HepG2 (cell line): ENCODE results near the gene POP5. TPM values are rescaled to one million over a fixed set of nuclear protein-coding genes. Genes with fewer than 3 reads are reported as not detected.

Experiments used
- ATF1 ChIP-seq: IDR thresholded peaks from 2 replicates; pipeline ENCODE4 v1.6.1; 2016; ENCODE audit warnings: mild to moderate bottlenecking, control low read depth
- FIP1L1 ChIP-seq: fragments of 200-400 bp; formaldehyde crosslinking; IDR thresholded peaks from 2 replicates; pipeline ENCODE4 v1.6.1; 2018; ENCODE audit warnings: low read depth, mild to moderate bottlenecking, low read length, moderate library complexity, borderline replicate concordance; ENCODE audit not compliant: insufficient read depth
- HNRNPK ChIP-seq: fragments of 200-400 bp; formaldehyde crosslinking; IDR thresholded peaks from 2 replicates; pipeline ENCODE4 v1.6.1; 2018; ENCODE audit warnings: low read length, low read depth, moderate library complexity, mild to moderate bottlenecking; ENCODE audit not compliant: poor library complexity, severe bottlenecking
- HOXA5 ChIP-seq: sonication (generic); formaldehyde crosslinking; IDR thresholded peaks from 2 replicates; pipeline ENCODE4 v1.4.0; 2020; ENCODE audit warnings: missing genetic modification reagents
- ISX ChIP-seq: sonication (generic); formaldehyde crosslinking; conservative IDR thresholded peaks from 2 replicates; pipeline ENCODE4 v1.5.0; 2020; ENCODE audit warnings: missing genetic modification reagents
- JUN ChIP-seq: sonication (generic); formaldehyde crosslinking; IDR thresholded peaks from 2 replicates; pipeline ENCODE4 v1.4.0; 2020; ENCODE audit warnings: mild to moderate bottlenecking, missing genetic modification reagents
- MXI1 ChIP-seq: IDR thresholded peaks from 3 replicates; pipeline ENCODE4 v1.6.1; 2012; ENCODE audit warnings: low read depth, low read length, inconsistent platforms, borderline replicate concordance
- NCOA1 ChIP-seq: sonication (generic); formaldehyde crosslinking; IDR thresholded peaks from 2 replicates; pipeline ENCODE4 v1.9.0; 2021; ENCODE audit warnings: missing genetic modification reagents
- POLR2AphosphoS5 ChIP-seq: IDR thresholded peaks from 2 replicates; pipeline ENCODE4 v1.6.1; 2012; ENCODE audit warnings: low read depth, low read length
- RAD21 ChIP-seq: fragments of 450-650 bp; formaldehyde crosslinking; IDR thresholded peaks from 2 replicates; pipeline ENCODE4 v1.5.0; 2020; ENCODE audit warnings: mild to moderate bottlenecking
- SMAD3 ChIP-seq: sonication (generic); formaldehyde crosslinking; IDR thresholded peaks from 2 replicates; pipeline ENCODE4 v1.4.0; 2020; ENCODE audit warnings: missing genetic modification reagents
- SP4 ChIP-seq: sonication (generic); formaldehyde crosslinking; IDR thresholded peaks from 2 replicates; pipeline ENCODE4 v1.8.1; 2023; ENCODE audit warnings: mild to moderate bottlenecking, missing genetic modification reagents
- ZBTB21 ChIP-seq: sonication (generic); formaldehyde crosslinking; IDR thresholded peaks from 2 replicates; pipeline ENCODE4 v1.4.0; 2020; ENCODE audit warnings: missing genetic modification reagents
- ZBTB42 ChIP-seq: sonication (generic); formaldehyde crosslinking; IDR thresholded peaks from 2 replicates; pipeline ENCODE4 v1.5.0; 2020; ENCODE audit warnings: mild to moderate bottlenecking, missing genetic modification reagents
- ZNF160 ChIP-seq: sonication (generic); formaldehyde crosslinking; IDR thresholded peaks from 2 replicates; pipeline ENCODE4 v1.8.0; 2022; ENCODE audit warnings: mild to moderate bottlenecking, inconsistent platforms, missing genetic modification reagents
- polyA plus RNA-seq, 8 experiments: library from polyadenylated mRNA; depleted of rRNA in 3 of 8; stranded (reverse) in 7 of 8; unstranded in 1 of 8; fragments of >200 nt; fragmentation: Illumina TruSeq in 4 of 8; extraction: Trizol in 4 of 8; gene quantifications; 2 replicates each; pipeline versions ENCODE4 v1.2.1 to v1.2.3, GENCODE V29; 2011 to 2016; ENCODE audit warnings: low read depth in 4 of 8, missing spikeins in 1 of 8, mixed read lengths in 1 of 8; ENCODE audit not compliant: insufficient read depth in 1 of 8
- total RNA-seq, 5 experiments: library from RNA; depleted of rRNA; stranded (reverse); fragments of >200 nt; fragmentation: Illumina TruSeq; extraction: Trizol; gene quantifications; 2 replicates each; pipeline ENCODE4 v1.2.3, GENCODE V29; 2016; ENCODE audit warnings: low read depth in 1 of 5
- TF ChIP-seq, protein P1 (sequence below): sonication (generic); formaldehyde crosslinking; IDR thresholded peaks from 2 replicates; pipeline ENCODE4 v1.4.0; 2020; ENCODE audit warnings: missing genetic modification reagents, borderline replicate concordance
- TF ChIP-seq, protein P2 (sequence below): sonication (generic); formaldehyde crosslinking; IDR thresholded peaks from 2 replicates; pipeline ENCODE4 v1.4.0; 2020; ENCODE audit warnings: missing genetic modification reagents
- TF ChIP-seq, protein P3 (sequence below): sonication (generic); formaldehyde crosslinking; IDR thresholded peaks from 2 replicates; pipeline ENCODE4 v1.4.0; 2020; ENCODE audit warnings: missing genetic modification reagents, low read depth, mild to moderate bottlenecking, borderline replicate concordance

POP5 gene
- total and polyA plus RNA-seq, 2 of the 13 experiments (the other 11 are each of a cell fraction or from before 2014, with no cell fraction given): 45.6 to 61.3 TPM

DNA sequence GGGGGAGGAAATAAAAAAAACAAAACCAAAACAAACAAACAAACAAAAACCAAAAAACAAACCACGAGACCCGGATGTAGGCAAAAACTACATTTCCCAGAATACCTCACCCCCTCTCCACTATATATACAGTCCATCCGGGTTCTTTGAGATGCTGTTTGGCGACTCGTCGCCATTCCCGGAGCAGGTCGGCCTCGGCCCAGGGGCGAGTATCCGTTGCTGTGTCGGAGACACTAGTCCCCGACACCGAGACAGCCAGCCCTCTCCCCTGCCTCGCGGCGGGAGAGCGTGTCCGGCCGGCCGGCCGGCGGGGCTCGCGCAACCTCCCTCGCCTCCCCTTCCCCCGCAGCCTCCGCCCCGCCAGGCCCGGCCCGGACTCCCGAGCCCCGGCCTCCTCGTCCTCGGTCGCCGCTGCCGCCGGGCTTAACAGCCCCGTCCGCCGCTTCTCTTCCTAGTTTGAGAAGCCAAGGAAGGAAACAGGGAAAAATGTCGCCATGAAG lies 46.9 kb downstream of the POP5 start, which contains the start of gene RNF10 (continued):
- TF ChIP-seq ISX (CRISPR knock-in tag) (0 out of 2 replicates have a peak, but pooled peaks have one; percentile 49), NCOA1 (CRISPR knock-in tag) (0 out of 2 replicates have a peak, but pooled peaks have one; percentile 29), FIP1L1 (no peak), ZNF160 (CRISPR knock-in tag) (no peak), HNRNPK (peak; percentile 43), HOXA5 (CRISPR knock-in tag) (peak; percentile 58; the same call in 1 of the 2 replicates), SP4 (CRISPR knock-in tag) (0 out of 2 replicates have a peak, but pooled peaks have one; percentile 15), ATF1 (CRISPR knock-in tag) (no peak), POLR2AphosphoS5 (peak; percentile 98), RAD21 (CRISPR knock-in tag) (0 out of 2 replicates have a peak, but pooled peaks have one; percentile 22), JUN (CRISPR knock-in tag) (no peak), SMAD3 (CRISPR knock-in tag) (0 out of 2 replicates have a peak, but pooled peaks have one; percentile 46), ZBTB42 (CRISPR knock-in tag) (no peak), ZBTB21 (no peak), MXI1 (peak; percentile 36; the same call in 1 of the 3 replicates)
- TF ChIP-seq, protein P1, sequence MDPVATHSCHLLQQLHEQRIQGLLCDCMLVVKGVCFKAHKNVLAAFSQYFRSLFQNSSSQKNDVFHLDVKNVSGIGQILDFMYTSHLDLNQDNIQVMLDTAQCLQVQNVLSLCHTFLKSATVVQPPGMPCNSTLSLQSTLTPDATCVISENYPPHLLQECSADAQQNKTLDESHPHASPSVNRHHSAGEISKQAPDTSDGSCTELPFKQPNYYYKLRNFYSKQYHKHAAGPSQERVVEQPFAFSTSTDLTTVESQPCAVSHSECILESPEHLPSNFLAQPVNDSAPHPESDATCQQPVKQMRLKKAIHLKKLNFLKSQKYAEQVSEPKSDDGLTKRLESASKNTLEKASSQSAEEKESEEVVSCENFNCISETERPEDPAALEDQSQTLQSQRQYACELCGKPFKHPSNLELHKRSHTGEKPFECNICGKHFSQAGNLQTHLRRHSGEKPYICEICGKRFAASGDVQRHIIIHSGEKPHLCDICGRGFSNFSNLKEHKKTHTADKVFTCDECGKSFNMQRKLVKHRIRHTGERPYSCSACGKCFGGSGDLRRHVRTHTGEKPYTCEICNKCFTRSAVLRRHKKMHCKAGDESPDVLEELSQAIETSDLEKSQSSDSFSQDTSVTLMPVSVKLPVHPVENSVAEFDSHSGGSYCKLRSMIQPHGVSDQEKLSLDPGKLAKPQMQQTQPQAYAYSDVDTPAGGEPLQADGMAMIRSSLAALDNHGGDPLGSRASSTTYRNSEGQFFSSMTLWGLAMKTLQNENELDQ (CRISPR knock-in tag): no peak
- TF ChIP-seq, protein P2, sequence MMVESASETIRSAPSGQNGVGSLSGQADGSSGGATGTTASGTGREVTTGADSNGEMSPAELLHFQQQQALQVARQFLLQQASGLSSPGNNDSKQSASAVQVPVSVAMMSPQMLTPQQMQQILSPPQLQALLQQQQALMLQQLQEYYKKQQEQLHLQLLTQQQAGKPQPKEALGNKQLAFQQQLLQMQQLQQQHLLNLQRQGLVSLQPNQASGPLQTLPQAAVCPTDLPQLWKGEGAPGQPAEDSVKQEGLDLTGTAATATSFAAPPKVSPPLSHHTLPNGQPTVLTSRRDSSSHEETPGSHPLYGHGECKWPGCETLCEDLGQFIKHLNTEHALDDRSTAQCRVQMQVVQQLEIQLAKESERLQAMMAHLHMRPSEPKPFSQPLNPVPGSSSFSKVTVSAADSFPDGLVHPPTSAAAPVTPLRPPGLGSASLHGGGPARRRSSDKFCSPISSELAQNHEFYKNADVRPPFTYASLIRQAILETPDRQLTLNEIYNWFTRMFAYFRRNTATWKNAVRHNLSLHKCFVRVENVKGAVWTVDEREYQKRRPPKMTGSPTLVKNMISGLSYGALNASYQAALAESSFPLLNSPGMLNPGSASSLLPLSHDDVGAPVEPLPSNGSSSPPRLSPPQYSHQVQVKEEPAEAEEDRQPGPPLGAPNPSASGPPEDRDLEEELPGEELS (CRISPR knock-in tag): peak; percentile 55
- TF ChIP-seq, protein P3, sequence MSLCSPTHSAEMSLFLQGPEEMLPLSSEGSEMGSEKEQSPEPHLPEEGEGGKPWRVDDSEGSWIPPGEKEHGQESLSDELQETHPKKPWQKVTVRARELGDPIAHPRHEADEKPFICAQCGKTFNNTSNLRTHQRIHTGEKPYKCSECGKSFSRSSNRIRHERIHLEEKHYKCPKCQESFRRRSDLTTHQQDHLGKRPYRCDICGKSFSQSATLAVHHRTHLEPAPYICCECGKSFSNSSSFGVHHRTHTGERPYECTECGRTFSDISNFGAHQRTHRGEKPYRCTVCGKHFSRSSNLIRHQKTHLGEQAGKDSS (CRISPR knock-in tag): 0 out of 2 replicates have a peak, but pooled peaks have one; percentile 35
